GM10248 (cell line): ENCODE data around the gene GOLPH3.

ENCODE experiments used
- CTCF ChIA-PET: fragments of 300-600 bp; sonication (Branson Sonifier 250); formaldehyde crosslinking; extraction: SDS; loops from one replicate; lab custom pipeline; 2021; ENCODE audit warnings: antibody characterized with exemption; lab: Yijun Ruan, JAX
- POLR2A ChIA-PET: fragments of 350-650 bp; sonication (Branson Sonifier 250); formaldehyde crosslinking; extraction: SDS; loops from one replicate; lab custom pipeline; 2020; ENCODE audit warnings: antibody characterized with exemption; lab: Yijun Ruan, JAX
- DNase-seq: peaks from one replicate; pipeline ENCODE4 v3.0.0; 2012; ENCODE audit errors: extremely low spot score
- TF ChIP-seq, protein P1 (sequence below): IDR thresholded peaks from 2 replicates; pipeline ENCODE4 v1.5.1; 2012; ENCODE audit warnings: mild to moderate bottlenecking, low read depth; ENCODE audit errors: extremely low read depth, missing control alignments, control extremely low read depth

Gene GOLPH3

DNA sequence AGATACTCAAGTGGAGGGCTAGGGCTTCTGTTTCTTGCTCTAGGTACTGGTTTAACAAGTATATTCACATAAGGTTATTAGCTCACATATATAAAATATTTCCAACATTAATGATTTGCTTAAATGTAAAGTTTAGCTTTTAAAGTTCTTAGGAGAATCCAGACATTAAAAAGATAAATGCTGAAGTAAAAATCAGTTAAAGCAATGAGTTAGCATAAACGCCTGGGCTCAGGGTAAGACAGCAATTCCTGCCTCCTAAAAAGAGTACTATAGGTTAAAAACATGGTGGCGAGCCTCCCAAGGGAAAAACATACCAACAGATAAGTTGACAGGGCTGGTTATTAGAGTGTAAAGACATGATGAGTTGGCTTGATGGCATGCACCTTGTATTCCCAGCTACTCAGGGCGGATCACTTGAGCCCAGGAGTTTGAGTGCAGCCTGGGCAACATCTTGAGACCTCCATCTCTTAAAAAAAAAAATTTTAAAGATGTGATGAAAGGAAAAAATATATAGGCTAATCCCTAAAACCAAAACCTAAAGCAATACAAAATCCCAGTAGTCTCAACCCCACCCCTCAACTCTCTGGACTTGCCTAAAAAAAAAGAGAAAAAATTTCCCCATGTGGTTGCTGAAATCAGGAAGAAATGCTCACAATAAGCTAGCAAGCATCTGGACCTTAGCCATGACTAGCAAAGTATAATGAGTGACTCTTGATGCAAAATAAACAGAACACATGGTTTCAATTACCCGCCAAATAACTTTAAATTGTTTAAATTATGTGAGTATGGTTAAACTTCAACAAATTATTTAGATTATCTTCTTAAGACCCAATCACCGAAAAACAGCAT, 3.6 kb downstream of the GOLPH3 start:
- no peak for DNase-seq
- ChIA-PET CTCF (interaction anchor here (1.2 to 1.5 kb wide), 2 partner anchors 17 to 419 kb away, joined by 3 read pairs; no protein-coding TSS in a partner anchor), POLR2A (no interaction called here)
- TF ChIP-seq, protein P1, sequence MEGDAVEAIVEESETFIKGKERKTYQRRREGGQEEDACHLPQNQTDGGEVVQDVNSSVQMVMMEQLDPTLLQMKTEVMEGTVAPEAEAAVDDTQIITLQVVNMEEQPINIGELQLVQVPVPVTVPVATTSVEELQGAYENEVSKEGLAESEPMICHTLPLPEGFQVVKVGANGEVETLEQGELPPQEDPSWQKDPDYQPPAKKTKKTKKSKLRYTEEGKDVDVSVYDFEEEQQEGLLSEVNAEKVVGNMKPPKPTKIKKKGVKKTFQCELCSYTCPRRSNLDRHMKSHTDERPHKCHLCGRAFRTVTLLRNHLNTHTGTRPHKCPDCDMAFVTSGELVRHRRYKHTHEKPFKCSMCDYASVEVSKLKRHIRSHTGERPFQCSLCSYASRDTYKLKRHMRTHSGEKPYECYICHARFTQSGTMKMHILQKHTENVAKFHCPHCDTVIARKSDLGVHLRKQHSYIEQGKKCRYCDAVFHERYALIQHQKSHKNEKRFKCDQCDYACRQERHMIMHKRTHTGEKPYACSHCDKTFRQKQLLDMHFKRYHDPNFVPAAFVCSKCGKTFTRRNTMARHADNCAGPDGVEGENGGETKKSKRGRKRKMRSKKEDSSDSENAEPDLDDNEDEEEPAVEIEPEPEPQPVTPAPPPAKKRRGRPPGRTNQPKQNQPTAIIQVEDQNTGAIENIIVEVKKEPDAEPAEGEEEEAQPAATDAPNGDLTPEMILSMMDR, result no peak

DNA sequence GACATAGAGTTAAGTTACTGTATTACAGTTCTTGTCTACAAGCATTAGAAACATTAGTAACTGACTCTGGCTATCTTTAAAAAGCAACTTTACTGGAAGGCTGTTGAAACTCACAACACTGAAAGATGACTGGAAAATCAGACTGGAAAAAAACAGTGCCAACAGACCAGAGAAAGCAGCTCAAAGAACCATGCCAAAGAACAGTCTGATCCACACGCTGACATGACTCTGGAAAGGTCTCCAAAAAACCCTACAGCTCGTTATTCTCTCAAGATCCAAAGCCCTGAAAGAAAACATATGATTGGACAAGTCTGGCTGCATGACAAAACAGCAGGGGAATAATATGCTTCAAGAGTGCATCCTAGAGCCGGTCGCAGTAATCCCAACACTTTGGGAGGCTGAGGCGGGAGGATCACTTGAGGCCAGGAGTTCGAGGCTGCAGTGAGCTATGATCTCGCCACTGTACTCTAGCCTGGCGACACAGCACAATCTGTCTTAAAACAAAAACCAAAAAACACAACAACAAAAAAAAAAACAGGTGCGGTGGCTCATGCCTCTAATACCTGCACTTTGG, 5.6 kb downstream of the GOLPH3 start:
- ChIA-PET POLR2A (no interaction called here), CTCF (interaction anchor here (0.8 kb wide), 1 partner anchor 10 kb away, joined by 3 read pairs; no protein-coding TSS in a partner anchor)
- no peak for DNase-seq
- TF ChIP-seq, protein P1, result no peak

DNA sequence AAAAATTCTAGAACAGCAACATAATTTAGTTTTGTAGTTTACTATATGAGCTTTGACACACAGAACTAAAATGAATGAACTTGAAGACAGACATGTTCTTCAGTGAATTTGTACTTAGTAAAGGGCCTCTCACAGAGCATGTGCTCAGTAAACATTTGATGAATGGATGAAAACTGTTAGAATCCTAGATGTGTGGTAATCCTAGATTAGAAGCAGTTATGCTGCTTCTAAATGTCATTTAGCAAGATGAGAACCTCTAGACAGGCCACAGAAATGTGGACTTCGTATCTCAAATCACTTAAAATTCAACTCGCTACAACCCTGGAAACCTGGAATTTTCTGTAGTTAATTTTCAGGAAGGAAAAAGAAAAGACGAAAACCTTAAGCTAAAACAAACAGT, 8.5 kb downstream of the GOLPH3 start:
- TF ChIP-seq, protein P1, result no peak
- ChIA-PET CTCF (interaction anchor here (0.7 to 2.4 kb wide), 6 partner anchors 8 to 165 kb away, joined by 3 to 9 read pairs (median 4); partner anchors contain the start of gene GOLPH3), POLR2A (no interaction called here)
- no peak for DNase-seq

DNA sequence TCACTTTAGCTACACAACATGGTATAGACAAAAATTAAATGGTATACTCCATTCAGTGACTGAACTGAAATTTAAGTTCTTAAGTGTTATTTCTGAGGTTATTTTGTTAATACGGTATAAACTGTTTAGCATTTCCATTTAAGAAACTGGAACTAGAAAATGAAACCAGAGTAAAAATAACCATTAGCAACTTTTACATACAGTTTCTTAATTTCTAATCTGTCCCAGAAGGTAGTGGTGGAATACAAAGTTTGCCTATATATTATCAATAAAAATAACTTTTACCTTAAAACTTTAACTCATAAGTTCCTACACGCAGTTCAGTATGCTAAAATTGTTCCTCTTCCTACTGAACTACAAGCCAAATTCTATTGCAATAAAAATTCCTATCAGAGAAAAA, 10.3 kb downstream of the GOLPH3 start:
- TF ChIP-seq, protein P1, result no peak
- peak; percentile 28 for DNase-seq
- ChIA-PET POLR2A (no interaction called here), CTCF (interaction anchor here (1.0 to 2.4 kb wide), 5 partner anchors 9 to 426 kb away, joined by 3 to 9 read pairs (median 6); partner anchors contain the start of gene GOLPH3)

DNA sequence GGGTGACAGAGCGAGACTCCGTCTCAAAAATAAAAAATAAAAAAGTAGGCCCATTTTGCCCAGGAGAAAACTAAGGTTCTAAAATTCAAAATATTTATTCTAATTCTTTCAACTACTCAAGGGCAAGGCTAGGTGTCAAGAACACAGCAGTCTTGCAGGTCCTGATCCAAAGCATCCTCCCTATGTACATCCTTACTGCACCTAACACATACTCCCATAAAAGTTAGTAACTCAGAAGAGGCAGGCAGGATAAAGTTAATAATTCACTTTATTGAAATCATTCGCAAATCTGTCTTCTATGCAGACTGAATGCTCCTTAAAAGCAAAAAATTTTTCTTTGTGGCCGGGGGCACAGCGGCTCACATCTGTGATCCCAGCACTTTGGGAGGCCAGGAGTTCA, 11.1 kb downstream of the GOLPH3 start:
- TF ChIP-seq, protein P1, result no peak
- DNase-seq, result no peak
- ChIA-PET POLR2A (interaction anchor here (0.6 kb wide), 1 partner anchor 116 kb away, joined by 3 read pairs; no protein-coding TSS in a partner anchor), CTCF (interaction anchor here (1.7 kb wide), 1 partner anchor 8 kb away, joined by 8 read pairs; no protein-coding TSS in a partner anchor)

DNA sequence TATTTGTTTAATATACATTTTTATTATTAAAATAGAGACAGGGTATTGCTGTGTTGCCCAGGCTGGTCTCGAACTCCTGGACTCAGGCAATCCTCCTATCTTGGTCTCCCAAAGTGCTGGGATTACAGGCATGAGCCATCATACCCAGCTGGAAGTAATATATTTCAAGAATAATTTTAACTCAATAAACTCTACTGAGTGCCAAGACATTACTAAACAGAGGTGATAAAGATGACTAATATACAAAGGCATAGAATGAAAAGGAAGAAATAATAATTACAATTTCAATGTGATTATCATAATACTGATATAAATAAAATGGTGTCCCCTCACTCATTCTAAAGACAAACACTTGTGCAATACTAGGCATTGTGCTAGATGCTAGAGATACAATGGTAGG, 13.9 kb downstream of the GOLPH3 start:
- TF ChIP-seq, protein P1, result no peak
- ChIA-PET CTCF (no interaction called here), POLR2A (no interaction called here)
- DNase-seq, result no peak
